NCI-H524 (cell line): ENCODE data around the gene CCN5.
A peak's percentile ranks its signal among the peaks of the same experiment; 100 is the strongest.

ENCODE experiments used
- DNase-seq, 2 experiments: peaks; one replicate each; lab custom pipeline; 2025; lab: John Stamatoyannopoulos, UW

Gene CCN5

GRCh38 chr20:44737116-44737515, 21.9 kb downstream of the CCN5 start:
- no peak for DNase-seq

- peak; percentile 84 to 93 for DNase-seq
These were observed 23.8 kb downstream of the CCN5 start for GRCh38 chr20:44738813-44739477.

- peak; percentile 94 to 95 for DNase-seq
These were observed 24.8 kb downstream of the CCN5 start for GRCh38 chr20:44739942-44740341.

GRCh38 chr20:44742304-44743079, 27.3 kb downstream of the CCN5 start:
- DNase-seq = no peak

GRCh38 chr20:44743080-44743701, 28.0 kb downstream of the CCN5 start:
- no peak for DNase-seq

GRCh38 chr20:44743916-44744655, 28.9 kb downstream of the CCN5 start:
- peak in 1 of 2 experiments; percentile 56 for DNase-seq

- no peak for DNase-seq
These were observed 30.0 kb downstream of the CCN5 start for GRCh38 chr20:44745122-44745597.

- DNase-seq = no peak
These were observed 30.6 kb downstream of the CCN5 start, which contains the start of gene KCNK15 for GRCh38 chr20:44745598-44746366. KCNK15 (plus strand) TSS chr20:44745865; CDS start chr20:44745911, 46 bp downstream.

- peak; percentile 84 to 94 for DNase-seq
These were observed 31.4 kb downstream of the CCN5 start for GRCh38 chr20:44746367-44747165.

- DNase-seq = peak; percentile 76 to 89
These were observed 32.2 kb downstream of the CCN5 start for GRCh38 chr20:44747166-44748004.

GRCh38 chr20:44748005-44748370, 32.8 kb downstream of the CCN5 start:
- DNase-seq = peak in 1 of 2 experiments; percentile 21

GRCh38 chr20:44750081-44750805, 35.1 kb downstream of the CCN5 start:
- no peak for DNase-seq

GRCh38 chr20:44752099-44752931, 37.1 kb downstream of the CCN5 start:
- no peak for DNase-seq

- no peak for DNase-seq
These were observed 39.4 kb downstream of the CCN5 start for GRCh38 chr20:44754554-44754953.

- no peak for DNase-seq
These were observed 41.0 kb downstream of the CCN5 start for GRCh38 chr20:44756011-44756688.

- no peak for DNase-seq
These were observed 41.8 kb downstream of the CCN5 start for GRCh38 chr20:44756956-44757355.
